ENCODE data around the gene PPARA.

PPARA gene

DNA sequence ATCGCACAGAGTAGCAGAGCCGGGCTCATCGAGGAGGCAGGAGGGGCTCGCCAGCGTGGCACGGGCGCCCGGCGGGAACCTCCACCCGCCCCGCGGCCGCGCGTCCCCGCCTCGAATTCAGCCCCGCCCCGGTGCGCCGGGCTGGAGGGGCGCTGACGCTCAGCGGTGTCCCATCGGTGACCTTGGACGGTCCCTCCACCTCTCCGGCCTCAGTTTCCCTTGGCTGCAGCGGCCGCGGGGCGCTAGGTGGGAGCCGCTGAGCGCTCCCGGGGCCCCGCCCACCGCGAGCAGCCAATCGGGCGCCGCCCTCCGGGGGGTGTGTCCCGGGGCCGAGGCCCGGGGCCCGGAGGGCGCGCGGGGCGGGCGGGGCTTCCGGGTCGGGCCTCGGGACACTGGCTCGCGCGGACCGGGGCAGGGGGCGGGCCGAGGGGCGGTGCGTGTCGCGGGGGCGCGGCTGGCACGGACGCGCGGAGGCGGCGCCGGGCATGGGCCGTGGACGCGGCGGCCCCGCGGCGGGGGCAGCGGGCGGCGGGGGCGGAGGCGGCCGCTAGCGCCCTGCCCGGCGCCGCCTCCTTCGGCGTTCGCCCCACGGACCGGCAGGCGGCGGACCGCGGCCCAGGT lies at the start of gene PPARA:
TSS of gene PPARA (plus strand) at position 493 of the 621 bp plus-strand sequence. CDS start 47,858 bp downstream, outside the sequence.
- peak; percentile 56 for DNase-seq
- in situ Hi-C loops (cut with MboI; ENCODE audit: low pct_unique_long_range_greater_than_20kb, low sequenced_read_pairs): no loop called here

- in situ Hi-C loops (cut with MboI; ENCODE audit: low pct_unique_long_range_greater_than_20kb, low sequenced_read_pairs): no loop called here
- DNase-seq: no peak
Observed at GRCh38 chr22:46102159-46102558, 48.2 kb upstream of the PPARA start.

DNA sequence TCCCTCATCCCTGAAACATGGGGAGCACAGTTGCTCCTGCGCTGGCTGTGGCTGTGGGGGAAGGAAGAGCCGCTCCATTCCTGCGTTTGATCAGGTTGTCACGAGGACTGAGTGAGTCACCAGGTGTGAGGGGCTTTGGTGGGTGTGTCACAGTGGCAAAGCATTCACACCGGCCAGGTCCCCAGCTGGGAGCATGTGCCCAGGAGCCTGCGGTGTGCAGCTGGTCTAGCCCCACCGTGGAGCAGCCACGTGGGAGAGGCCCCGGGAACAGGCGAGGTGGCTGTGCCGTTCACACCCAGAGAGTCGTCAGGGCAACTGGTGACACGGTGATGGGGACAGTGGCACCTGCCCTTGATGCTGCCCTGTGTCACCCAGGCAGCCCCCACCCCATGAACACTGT lies 47.6 kb upstream of the PPARA start:
- in situ Hi-C loops (cut with MboI; ENCODE audit: low pct_unique_long_range_greater_than_20kb, low sequenced_read_pairs): no loop called here

GRCh38 chr22:46103181-46103580 lies 47.1 kb upstream of the PPARA start:
- in situ Hi-C loops (cut with MboI; ENCODE audit: low pct_unique_long_range_greater_than_20kb, low sequenced_read_pairs): no loop called here
- no peak for DNase-seq

More for the DNA sequence above, 47.6 kb upstream of the PPARA start:
- no peak for DNase-seq

DNA sequence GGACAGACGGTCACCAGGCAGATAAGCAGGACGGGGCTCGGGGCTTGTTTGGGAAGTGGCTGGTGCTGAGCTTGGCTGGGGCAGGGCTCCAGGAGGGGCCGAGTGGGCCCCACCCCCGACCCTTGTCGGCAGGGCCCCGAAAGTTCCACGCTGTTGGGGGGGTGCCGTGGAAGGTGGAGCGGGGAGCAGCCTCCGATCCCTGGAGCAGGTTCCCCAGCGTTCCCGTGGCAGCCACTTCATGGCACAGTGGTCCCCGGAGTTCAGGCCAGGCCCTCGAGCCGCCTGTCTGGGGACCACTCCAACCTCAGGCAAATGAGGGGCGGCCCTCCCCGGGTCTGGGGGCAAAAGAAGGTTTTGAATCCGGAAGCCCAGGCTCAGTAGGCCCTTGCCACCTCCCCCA lies 46.7 kb upstream of the PPARA start:
- in situ Hi-C loops (cut with MboI; ENCODE audit: low pct_unique_long_range_greater_than_20kb, low sequenced_read_pairs): no loop called here
- DNase-seq: no peak

DNA sequence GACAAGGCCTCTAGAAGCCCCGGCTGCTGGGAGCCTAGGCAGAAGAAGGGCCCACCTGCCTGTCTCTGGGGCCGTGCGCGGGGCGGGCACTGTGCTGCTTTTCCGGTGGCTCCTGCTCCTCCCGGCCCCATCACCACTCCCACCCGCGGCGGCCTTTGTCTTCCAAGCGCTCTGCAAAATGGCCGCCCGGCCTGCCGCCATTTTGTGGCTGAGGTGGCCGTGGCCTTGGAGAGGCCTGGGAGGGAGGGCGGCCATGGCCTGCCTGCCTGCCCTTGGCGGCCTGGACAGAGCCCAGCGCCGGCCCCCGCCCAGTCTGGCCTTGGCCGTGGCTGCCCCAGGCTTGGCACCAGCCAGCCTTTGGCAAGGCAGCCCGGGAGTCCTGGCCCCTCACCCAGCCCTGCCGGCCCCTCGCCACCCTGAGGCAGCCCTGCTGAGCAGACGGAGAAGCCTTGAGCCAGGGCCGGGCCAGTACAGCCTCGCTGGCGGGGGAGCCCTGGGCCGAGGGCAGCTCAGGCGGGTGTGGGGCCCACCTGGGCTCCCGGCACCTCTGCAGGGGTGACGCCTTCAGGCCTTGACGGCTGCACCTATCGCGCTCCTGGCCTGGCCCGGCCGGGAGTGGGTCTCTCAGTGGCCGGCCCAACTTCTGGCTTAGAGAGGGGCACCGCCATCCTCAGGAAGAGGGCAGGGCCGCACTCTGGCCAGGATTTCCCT lies 46.0 kb upstream of the PPARA start:
- in situ Hi-C loops (cut with MboI; ENCODE audit: low pct_unique_long_range_greater_than_20kb, low sequenced_read_pairs): no loop called here
- no peak for DNase-seq

GRCh38 chr22:46104881-46105493 lies 45.3 kb upstream of the PPARA start:
- in situ Hi-C loops (cut with MboI; ENCODE audit: low pct_unique_long_range_greater_than_20kb, low sequenced_read_pairs): no loop called here
- DNase-seq: no peak

DNA sequence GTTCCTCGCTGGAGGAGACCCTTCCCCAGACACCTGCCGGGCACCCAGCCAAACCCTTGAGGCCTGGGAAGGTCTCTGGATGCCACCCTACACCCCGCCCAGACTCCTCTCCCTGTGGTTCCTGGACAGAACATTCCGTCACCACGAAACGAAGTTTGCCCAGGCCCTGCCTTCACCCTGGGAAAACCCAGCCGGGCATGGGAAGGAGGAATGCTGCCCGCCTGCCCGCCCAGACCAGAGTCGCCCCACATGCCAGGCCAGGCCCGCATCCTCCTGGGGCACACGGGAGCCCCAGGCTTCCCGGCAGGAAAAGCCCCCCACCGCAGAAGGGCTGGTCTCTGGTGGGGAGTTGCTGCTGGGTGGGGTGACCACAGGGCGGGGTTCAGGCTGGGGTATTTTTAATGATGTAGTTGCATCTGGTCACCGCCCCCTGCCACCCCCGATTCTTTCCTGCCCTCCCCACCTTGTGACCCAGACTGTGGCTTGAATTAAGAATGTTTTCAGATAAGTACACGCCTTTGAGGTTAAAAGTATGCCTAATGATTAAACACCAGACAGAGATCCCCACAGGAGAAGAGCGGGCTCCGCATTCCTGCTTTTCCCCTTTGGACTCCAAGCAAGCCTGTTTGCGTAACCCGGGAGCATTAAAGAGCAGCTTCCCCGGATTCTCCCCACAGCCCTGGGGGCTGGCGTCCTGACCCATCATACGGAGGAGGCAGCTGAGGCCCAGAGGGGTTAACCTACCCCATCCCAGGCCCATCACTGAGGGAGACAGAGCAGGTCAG lies 44.6 kb upstream of the PPARA start:
- in situ Hi-C loops (cut with MboI; ENCODE audit: low pct_unique_long_range_greater_than_20kb, low sequenced_read_pairs): no loop called here
- no peak for DNase-seq

DNA sequence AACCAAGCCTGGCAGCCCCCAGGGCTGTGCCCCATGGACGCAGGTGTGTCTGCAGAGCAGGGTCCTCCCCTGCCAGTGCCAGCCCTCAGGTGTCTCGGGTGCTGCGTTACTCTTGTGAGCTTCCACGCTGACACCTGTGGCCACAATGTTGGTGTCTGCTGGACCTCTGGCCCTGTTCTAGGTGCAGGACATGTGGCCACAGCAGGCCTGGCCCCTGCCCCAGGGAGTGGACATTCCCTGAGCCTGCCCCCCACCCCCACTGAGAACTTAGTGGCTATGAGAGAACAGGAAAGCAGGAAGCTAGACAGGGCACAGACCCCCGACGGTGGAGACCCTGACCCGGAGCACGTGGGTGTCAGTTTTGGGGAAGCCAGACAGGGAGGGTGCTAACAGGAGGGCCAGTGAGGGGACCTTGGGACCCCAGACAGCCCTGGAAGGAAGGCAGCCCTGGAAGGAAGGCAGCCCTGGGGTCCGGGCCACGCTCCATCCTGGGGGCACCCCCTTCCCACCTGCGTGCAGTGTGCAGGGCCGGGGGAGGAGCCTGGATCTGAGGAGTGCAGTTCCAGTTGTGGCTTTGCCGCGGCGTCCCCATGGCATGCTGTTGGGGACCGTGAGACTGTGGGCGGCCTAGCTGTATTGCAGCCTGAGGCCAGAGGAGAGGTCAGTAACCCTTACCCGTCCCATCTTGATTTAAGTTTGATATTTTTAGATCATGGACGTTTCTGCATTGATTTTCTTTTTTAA lies 43.9 kb upstream of the PPARA start:
- in situ Hi-C loops (cut with MboI; ENCODE audit: low pct_unique_long_range_greater_than_20kb, low sequenced_read_pairs): no loop called here
- DNase-seq: no peak

DNA sequence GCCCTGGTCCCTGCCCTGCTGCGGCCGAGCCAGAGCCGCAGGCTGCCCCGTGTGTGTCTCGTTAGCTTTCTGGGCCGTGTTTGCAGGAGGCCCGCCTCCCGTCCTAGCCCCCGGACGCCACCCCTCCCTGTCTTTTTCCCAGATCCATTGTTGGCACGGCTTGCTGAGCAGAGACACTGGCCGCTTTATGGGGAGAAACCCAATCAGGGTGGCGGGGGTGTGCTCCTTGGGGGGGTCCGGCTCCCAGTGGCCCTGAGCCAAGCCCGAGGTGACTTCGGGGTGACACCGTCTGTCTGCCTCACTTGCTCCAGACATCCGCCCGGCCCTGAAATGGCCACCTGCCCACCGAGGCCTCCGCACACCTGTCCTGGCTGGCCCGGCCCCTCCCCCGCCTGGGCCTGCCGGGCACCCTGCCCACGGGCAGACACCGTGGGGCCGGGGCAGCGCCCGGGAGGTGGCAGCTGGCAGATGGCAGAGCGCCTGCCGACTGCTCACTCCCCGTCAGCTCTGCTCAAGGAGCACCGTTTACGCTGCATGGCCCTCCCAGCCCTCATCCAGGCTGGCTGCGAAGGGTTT lies 43.1 kb upstream of the PPARA start:
- in situ Hi-C loops (cut with MboI; ENCODE audit: low pct_unique_long_range_greater_than_20kb, low sequenced_read_pairs): no loop called here

DNA sequence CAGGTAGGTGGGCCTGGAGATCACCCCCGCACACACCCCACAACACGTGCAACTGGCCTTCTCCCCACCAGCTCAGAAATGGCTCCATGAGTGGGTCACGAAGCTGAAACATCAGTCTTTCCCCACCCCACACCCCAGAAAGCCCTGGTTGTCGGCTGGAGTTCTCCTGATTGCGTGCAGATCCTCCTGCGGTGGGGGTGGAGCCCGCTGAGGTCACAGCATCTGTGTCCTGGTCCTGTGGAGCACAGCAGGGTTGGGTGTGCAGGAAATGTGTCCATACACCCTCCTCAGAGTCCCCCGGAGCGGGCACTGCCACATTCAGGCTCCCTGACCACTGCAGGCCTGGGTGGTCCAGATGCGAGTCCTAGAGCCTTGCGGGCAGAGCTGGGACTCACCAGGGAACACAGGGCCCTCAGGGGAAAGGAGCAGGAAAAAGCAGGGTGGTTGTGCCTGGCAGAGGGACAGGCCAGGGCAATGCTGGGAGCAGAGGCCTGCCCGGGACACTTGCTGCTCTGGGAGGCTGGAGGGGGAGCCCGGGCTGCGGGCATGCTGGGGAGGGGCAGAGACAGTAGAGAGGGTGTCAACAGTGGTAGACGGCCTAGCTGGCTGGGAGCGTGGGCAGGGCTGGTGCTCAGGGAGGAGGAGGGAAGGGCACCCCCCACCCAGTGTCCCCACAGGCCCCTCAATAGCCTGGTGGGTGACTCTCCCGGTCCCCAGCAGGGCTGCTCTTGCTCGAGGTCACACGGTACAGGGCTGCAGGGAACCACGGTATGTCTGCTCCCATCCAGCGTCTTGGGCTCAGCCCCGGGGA lies 42.4 kb upstream of the PPARA start:
- in situ Hi-C loops (cut with MboI; ENCODE audit: low pct_unique_long_range_greater_than_20kb, low sequenced_read_pairs): no loop called here
- no peak for DNase-seq

More for the DNA sequence above, 43.1 kb upstream of the PPARA start:
- no peak for DNase-seq

DNA sequence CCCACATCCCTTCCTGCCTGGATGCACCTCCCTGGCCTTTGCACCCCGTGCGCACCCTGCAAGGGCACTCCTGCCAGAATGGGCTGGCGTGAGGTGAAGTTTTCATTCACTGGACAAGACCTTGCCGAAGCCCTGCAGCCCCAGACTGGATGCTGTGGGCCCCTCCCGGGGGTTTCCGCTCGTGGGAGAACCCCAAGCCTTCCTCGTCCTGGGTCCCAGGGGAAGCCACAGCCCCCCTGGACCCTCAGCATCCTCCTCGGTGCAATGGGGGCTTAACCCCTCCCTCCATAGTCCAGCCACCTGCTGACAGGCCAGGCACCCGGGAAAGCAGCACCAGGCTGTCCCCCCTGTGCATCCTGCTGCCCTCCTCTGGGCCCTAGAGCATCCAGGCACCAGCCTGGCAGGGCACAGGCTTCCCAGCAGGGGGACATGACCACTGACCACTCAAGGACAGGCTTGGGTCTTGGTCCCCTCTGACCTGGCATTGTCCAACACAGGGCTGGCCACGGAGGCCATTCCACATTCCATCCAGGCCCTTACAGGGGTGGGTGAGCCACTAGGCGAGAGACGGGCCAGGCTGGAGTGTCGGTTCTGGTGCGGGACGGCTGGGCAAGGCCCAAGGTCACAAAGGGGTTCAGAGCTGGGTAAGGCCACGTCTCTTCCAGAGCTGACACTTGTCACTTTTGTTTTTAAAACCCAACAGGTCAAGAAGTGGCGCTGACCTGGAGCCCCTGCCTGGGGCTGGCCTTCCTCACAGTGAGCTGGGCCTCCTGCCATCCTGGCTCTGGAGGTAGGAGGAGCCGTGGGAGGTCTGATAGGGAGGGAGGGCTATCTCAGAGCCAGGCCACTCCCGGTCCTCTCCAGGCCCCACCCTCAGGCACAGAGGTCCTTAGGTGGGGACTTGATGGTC lies 41.5 kb upstream of the PPARA start:
- in situ Hi-C loops (cut with MboI; ENCODE audit: low pct_unique_long_range_greater_than_20kb, low sequenced_read_pairs): no loop called here
- DNase-seq: peak; percentile 23

- in situ Hi-C loops (cut with MboI; ENCODE audit: low pct_unique_long_range_greater_than_20kb, low sequenced_read_pairs): no loop called here
- DNase-seq: no peak
Observed at GRCh38 chr22:46109474-46110003, 40.8 kb upstream of the PPARA start.

- no peak for DNase-seq
- in situ Hi-C loops (cut with MboI; ENCODE audit: low pct_unique_long_range_greater_than_20kb, low sequenced_read_pairs): no loop called here
Observed at GRCh38 chr22:46110215-46110614, 40.1 kb upstream of the PPARA start.

DNA sequence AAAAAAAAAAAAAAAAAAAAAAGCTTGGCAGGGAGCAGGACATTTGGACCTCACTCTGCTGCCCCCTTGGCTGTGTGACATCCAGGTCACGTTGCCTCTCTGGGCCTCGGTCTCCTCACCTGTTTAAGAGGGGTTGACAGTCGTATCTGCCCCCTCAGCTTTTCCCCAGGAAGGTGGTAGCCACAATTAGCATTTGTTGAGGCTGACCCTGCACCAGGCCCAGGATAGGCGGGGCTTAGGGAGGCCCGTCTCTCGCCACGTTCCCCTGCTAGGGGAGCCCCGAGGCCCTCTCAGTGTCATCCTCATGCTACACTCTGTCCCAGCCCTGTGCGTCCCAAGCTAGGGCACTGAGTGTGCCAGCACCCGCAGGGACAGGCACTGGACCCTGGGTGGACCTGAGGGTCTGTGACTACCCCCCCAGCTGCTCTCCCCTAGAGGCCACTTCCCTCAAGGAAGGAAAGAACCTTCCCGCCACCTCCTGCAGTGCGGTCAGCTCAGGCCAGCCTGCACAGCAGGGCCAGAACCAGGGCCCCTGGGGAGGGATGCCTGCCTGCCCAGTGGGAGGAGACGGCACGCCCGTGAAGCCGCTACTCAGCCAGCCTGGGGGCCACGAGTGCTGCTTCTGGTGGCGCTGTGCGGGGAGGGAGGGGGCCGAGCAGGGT lies 38.5 kb upstream of the PPARA start:
- no peak for DNase-seq
- in situ Hi-C loops (cut with MboI; ENCODE audit: low pct_unique_long_range_greater_than_20kb, low sequenced_read_pairs): no loop called here

DNA sequence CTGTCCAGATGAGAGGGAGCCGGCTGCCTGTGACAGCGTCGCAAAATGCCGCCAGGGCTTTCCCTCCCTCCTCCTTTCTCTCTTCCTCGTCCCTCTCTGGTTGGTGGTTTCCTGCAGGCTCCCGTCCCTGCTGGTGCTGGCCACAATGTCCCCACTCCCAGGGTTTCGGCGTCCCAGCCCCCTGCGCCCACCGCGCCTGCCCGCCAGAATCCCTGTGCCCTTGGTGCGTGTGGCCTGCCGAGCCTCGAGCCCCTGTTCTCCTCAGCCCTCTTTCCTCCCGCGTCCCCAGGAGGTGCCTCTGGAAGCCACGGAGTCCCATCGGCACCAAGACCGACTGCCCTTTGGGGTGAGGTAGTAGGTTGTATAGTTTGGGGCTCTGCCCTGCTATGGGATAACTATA lies 37.9 kb upstream of the PPARA start:
- in situ Hi-C loops (cut with MboI; ENCODE audit: low pct_unique_long_range_greater_than_20kb, low sequenced_read_pairs): no loop called here
- DNase-seq: no peak
